ENCODE measurements around the gene MEIS1.

Gene MEIS1

GRCh38 chr2:66498289-66498975 lies 63.5 kb downstream of the MEIS1 start:
- TF ChIP-seq CTCF (IDR thresholded peaks at IDR 0.05) = no peak

GRCh38 chr2:66501267-66501666 lies 66.3 kb downstream of the MEIS1 start:
- TF ChIP-seq CTCF (IDR thresholded peaks at IDR 0.05) = no peak

GRCh38 chr2:66506265-66506664 lies 71.3 kb downstream of the MEIS1 start:
- TF ChIP-seq CTCF (IDR thresholded peaks at IDR 0.05) = no peak

GRCh38 chr2:66507673-66508201 lies 72.8 kb downstream of the MEIS1 start:
- no peak for TF ChIP-seq CTCF (IDR thresholded peaks at IDR 0.05)

- TF ChIP-seq CTCF (IDR thresholded peaks at IDR 0.05) = no peak
Measured at GRCh38 chr2:66508484-66509071, 73.7 kb downstream of the MEIS1 start.

- TF ChIP-seq CTCF (IDR thresholded peaks at IDR 0.05) = no peak
Measured at GRCh38 chr2:66509326-66509811, 74.4 kb downstream of the MEIS1 start.

GRCh38 chr2:66512626-66513025 lies 77.7 kb downstream of the MEIS1 start:
- TF ChIP-seq CTCF (IDR thresholded peaks at IDR 0.05) = no peak

Data from LNCAP (cell line).